A549 (cell line): ENCODE measurements around the gene S100A4.

Source experiments
- BHLHE40 ChIP-seq: IDR thresholded peaks from 2 replicates; pipeline ENCODE4 v1.6.1; 2012; ENCODE audit warnings: low read depth, low read length, inconsistent platforms
- CEBPB ChIP-seq, 2 experiments: fragments of >200 bp in 1 of 2; sonication (Bioruptor Twin) in 1 of 2; formaldehyde crosslinking in 1 of 2; IDR thresholded peaks; 2 replicates each; pipeline ENCODE4 v1.6.1; 2012 to 2016
- CTCF ChIP-seq: fragments of >200 bp; sonication (Bioruptor Twin); formaldehyde crosslinking; IDR thresholded peaks from 3 replicates; pipeline ENCODE4 v1.5.1; 2016
- ELK1 ChIP-seq: fragments of 150-350 bp; IDR thresholded peaks from 2 replicates; pipeline ENCODE4 v1.6.1; 2014; ENCODE audit warnings: low read depth, mild to moderate bottlenecking, low read length
- HMGXB4 ChIP-seq: fragments of 250-450 bp; sonication (Bioruptor Pico); IDR thresholded peaks from 2 replicates; pipeline ENCODE4 v1.5.0; 2021; ENCODE audit warnings: mild to moderate bottlenecking, moderate library complexity, borderline replicate concordance
- MAZ ChIP-seq: fragments of 150-350 bp; IDR thresholded peaks from 2 replicates; pipeline ENCODE4 v1.6.1; 2014; ENCODE audit warnings: antibody characterized with exemption, low read depth, low read length, borderline replicate concordance
- MYC ChIP-seq: IDR thresholded peaks from 2 replicates; pipeline ENCODE4 v1.6.1; 2012; ENCODE audit warnings: mild to moderate bottlenecking, inconsistent platforms, low read length, improper control_type of control experiment, borderline replicate concordance
- NPAS2 ChIP-seq: fragments of 250-450 bp; sonication (Bioruptor Pico); IDR thresholded peaks from 2 replicates; pipeline ENCODE4 v1.8.0; 2022; ENCODE audit warnings: mild to moderate bottlenecking, moderate library complexity, borderline replicate concordance
- POLR2A ChIP-seq: IDR thresholded peaks from 2 replicates; pipeline ENCODE4 v1.6.1; 2012; ENCODE audit warnings: mild to moderate bottlenecking, low read length
- RCOR1 ChIP-seq: fragments of 150-350 bp; IDR thresholded peaks from 2 replicates; pipeline ENCODE4 v1.6.1; 2014; ENCODE audit warnings: antibody characterized with exemption, low read length, low read depth
- RFX5 ChIP-seq: fragments of 450-650 bp; IDR thresholded peaks from 2 replicates; pipeline ENCODE4 v1.7.1; 2014; ENCODE audit warnings: antibody characterized with exemption, mild to moderate bottlenecking, moderate library complexity
- SMC3 ChIP-seq: fragments of >200 bp; sonication (Bioruptor Twin); formaldehyde crosslinking; IDR thresholded peaks from 3 replicates; pipeline ENCODE4 v1.6.1; 2018; ENCODE audit warnings: inconsistent platforms
- SREBF2 ChIP-seq: fragments of 450-650 bp; IDR thresholded peaks from 2 replicates; pipeline ENCODE4 v1.6.1; 2014; ENCODE audit warnings: mild to moderate bottlenecking, moderate library complexity
- ZSCAN20 ChIP-seq: fragments of 250-450 bp; sonication (Bioruptor Pico); IDR thresholded peaks from 2 replicates; pipeline ENCODE4 v1.8.0; 2022; ENCODE audit warnings: mild to moderate bottlenecking, moderate library complexity

DNA sequence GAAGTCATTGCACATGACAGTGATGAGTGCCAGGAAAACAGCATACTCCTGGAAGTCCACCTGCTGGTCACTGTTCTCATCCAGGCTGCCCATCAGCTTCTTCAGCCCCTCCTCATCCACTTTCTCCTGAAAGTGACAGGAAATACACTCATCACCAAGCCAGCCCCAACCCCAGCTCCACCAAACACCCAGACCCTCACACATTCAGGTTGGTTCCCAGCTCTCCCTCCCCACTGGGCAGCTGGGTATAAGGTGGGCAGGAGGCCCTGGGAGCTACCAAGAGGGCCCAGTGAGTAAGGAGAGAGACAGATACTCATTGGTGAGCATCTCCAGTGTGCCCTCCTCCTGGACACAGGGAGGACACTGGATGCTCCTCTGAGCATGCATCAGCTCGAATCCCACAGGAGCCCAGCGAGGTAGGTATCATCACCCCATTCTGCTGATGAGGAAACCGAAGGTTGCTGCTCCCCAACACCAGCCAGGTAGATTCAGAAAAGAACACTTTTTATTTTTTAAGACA lies 15.9 kb upstream of the S100A4 start:
- no peak for TF ChIP-seq RCOR1
- no peak for TF ChIP-seq POLR2A
- TF ChIP-seq SMC3: no peak
- no peak for TF ChIP-seq CTCF
- TF ChIP-seq RFX5: no peak
- TF ChIP-seq MAZ: no peak
- TF ChIP-seq CEBPB (IDR thresholded peaks at IDR 0.05): no peak
- TF ChIP-seq ZSCAN20 (CRISPR knock-in tag): no peak
- TF ChIP-seq MYC: no peak
- no peak for TF ChIP-seq HMGXB4 (CRISPR knock-in tag)
- TF ChIP-seq ELK1: no peak
- no peak for TF ChIP-seq SREBF2
- no peak for TF ChIP-seq NPAS2 (CRISPR knock-in tag)
- no peak for TF ChIP-seq BHLHE40
